ENCODE measurements around the gene LGR6.

DNA sequence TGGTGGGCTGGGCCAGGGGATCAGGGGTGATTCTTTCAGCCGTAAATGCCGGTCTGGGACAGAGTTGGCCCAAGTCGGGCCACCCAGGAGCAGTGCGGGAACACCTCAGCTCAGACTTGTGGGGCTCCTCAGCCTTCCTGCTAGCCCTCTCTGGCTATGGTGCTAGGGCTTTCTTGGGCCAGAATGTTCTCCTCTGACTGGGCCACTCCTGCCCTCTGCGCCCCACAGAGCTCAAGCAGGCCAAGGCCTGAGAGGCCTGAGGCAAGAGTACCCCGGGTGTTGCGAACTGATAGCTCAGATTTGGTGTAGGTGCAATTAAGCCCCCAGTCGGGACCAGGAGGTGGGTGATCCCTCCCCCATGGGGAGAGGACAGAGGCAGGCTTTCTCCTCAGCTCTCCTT lies 51.8 kb downstream of the LGR6 start:
- no peak for TF ChIP-seq POLR2AphosphoS5 (IDR thresholded peaks at IDR 0.05)
- TF ChIP-seq, protein P1, sequence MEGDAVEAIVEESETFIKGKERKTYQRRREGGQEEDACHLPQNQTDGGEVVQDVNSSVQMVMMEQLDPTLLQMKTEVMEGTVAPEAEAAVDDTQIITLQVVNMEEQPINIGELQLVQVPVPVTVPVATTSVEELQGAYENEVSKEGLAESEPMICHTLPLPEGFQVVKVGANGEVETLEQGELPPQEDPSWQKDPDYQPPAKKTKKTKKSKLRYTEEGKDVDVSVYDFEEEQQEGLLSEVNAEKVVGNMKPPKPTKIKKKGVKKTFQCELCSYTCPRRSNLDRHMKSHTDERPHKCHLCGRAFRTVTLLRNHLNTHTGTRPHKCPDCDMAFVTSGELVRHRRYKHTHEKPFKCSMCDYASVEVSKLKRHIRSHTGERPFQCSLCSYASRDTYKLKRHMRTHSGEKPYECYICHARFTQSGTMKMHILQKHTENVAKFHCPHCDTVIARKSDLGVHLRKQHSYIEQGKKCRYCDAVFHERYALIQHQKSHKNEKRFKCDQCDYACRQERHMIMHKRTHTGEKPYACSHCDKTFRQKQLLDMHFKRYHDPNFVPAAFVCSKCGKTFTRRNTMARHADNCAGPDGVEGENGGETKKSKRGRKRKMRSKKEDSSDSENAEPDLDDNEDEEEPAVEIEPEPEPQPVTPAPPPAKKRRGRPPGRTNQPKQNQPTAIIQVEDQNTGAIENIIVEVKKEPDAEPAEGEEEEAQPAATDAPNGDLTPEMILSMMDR (IDR thresholded peaks at IDR 0.05): no peak

Measured in breast epithelium (tissue), 3 donors.